K562 (cell line): Measurements from ENCODE around the gene NEURL2. TPM values are rescaled to one million over a fixed set of nuclear protein-coding genes. Genes with fewer than 3 reads are reported as not detected.
A peak's percentile ranks its signal among the peaks of the same experiment; 100 is the strongest.

ENCODE experiments used
- ATAC-seq: fragments of 200-7000 bp; cut with Tn5 transposase; 3 replicates; pipeline ENCODE4 v1.9.1; 2020; ENCODE audit warnings: moderate library complexity
- BruUV-seq: library from RNA; stranded (reverse); fragments of 400-500 nt; replicated peaks from 2 replicates; lab custom pipeline; 2021; lab: Mats Ljungman, UMichigan
- CTCF ChIA-PET: fragments of 300-600 bp; formaldehyde crosslinking; extraction: SDS; loops from one replicate; lab custom pipeline; 2021; ENCODE audit warnings: low intra/inter-chr PET ratio; lab: Yijun Ruan, JAX
- POLR2A ChIA-PET: fragments of 300-600, 350-650 bp; sonication (Branson Sonifier 250); formaldehyde crosslinking; extraction: SDS; loops from one replicate; lab custom pipeline; 2021; ENCODE audit warnings: antibody characterized with exemption, inconsistent platforms; lab: Yijun Ruan, JAX
- DNase-seq, 4 experiments: peaks; one replicate each; pipeline versions ENCODE4 v3.0.0 to v3.0.0-alpha.2; 2011 to 2018; ENCODE audit warnings: low spot score in 3 of 4, mixed read lengths in 3 of 4; ENCODE audit errors: extremely low read depth in 1 of 4
- FAIRE-seq: peaks from 2 replicates; lab custom pipeline; 2011; peaks lifted over from hg19 to GRCh38; lab: Jason Lieb, UNC
- H2AFZ ChIP-seq: 2 replicates; pipeline ENCODE4 v1.6.0; 2011; ENCODE audit warnings: low read depth, low read length, control low read depth, inconsistent platforms
- H3K27ac ChIP-seq: fragments of 200-600 bp; 3 replicates; pipeline ENCODE4 v1.8.0; 2011; ENCODE audit warnings: low read depth, mild to moderate bottlenecking, control low read depth, inconsistent platforms, low read length, moderate library complexity, mixed read lengths; ENCODE audit errors: extremely low read depth
- H3K27me3 ChIP-seq, 2 experiments: fragments of 300-600 bp in 1 of 2; 2 replicates in 1 of 2; 3 replicates in 1 of 2; pipeline versions ENCODE4 v1.6.0 to v1.8.0; 2011; ENCODE audit warnings: inconsistent platforms in 2 of 2, low read length in 2 of 2, mild to moderate bottlenecking in 1 of 2, mixed read lengths in 1 of 2, moderate library complexity in 1 of 2; ENCODE audit not compliant: control insufficient read depth in 2 of 2, insufficient read depth in 2 of 2
- H3K36me3 ChIP-seq: fragments of 300-600 bp; 3 replicates; pipeline ENCODE4 v1.8.0; 2011; ENCODE audit warnings: mild to moderate bottlenecking, low read length, inconsistent platforms; ENCODE audit not compliant: control insufficient read depth, insufficient read depth
- H3K4me1 ChIP-seq, 2 experiments: fragments of 200-600 bp in 1 of 2; replicated peaks in 1 of 2; 2 replicates in 1 of 2; 3 replicates in 1 of 2; pipeline versions ENCODE4 v1.5.1 to v1.8.0; 2011; ENCODE audit warnings: inconsistent platforms in 2 of 2, low read length in 2 of 2, mild to moderate bottlenecking in 1 of 2, mixed read lengths in 1 of 2, moderate library complexity in 1 of 2; ENCODE audit not compliant: control insufficient read depth in 2 of 2, insufficient read depth in 2 of 2
- H3K4me2 ChIP-seq: 2 replicates; pipeline ENCODE4 v1.6.1; 2011; ENCODE audit warnings: low read length, control low read depth, inconsistent platforms, mixed read lengths; ENCODE audit not compliant: insufficient read depth
- H3K4me3 ChIP-seq: fragments of 200-600 bp; sonication (generic), shearing (Covaris generic); 2 replicates; pipeline ENCODE4 v1.5.1; 2016; ENCODE audit warnings: control low read depth, inconsistent platforms
- H3K79me2 ChIP-seq: fragments of 200-600 bp; 3 replicates; pipeline ENCODE4 v1.8.0; 2011; ENCODE audit warnings: low read length, inconsistent platforms; ENCODE audit not compliant: control insufficient read depth, insufficient read depth
- H3K9ac ChIP-seq, 2 experiments: 2 replicates each; pipeline versions ENCODE4 v1.6.0 to v1.6.1; 2011; ENCODE audit warnings: low read depth in 2 of 2, low read length in 2 of 2, control low read depth in 1 of 2, inconsistent platforms in 1 of 2, mild to moderate bottlenecking in 1 of 2, mixed read lengths in 1 of 2; ENCODE audit not compliant: insufficient read depth in 1 of 2
- H3K9me1 ChIP-seq: one replicate; pipeline ENCODE4 v1.6.0; 2011; ENCODE audit warnings: inconsistent platforms, mild to moderate bottlenecking, low read length, moderate library complexity; ENCODE audit not compliant: control insufficient read depth, insufficient read depth
- H3K9me3 ChIP-seq: replicated peaks from 2 replicates; pipeline ENCODE4 v1.5.1; 2011; ENCODE audit warnings: low read depth, low read length, inconsistent platforms; ENCODE audit not compliant: control insufficient read depth, insufficient read depth
- H4K20me1 ChIP-seq: replicated peaks from 2 replicates; pipeline ENCODE4 v1.6.1; 2011; ENCODE audit warnings: low read length, inconsistent platforms, mixed read lengths; ENCODE audit not compliant: control insufficient read depth, insufficient read depth
- ATF4 ChIP-seq: fragments of 450-650 bp; formaldehyde crosslinking; IDR thresholded peaks from 2 replicates; pipeline ENCODE4 v1.4.0; 2022; ENCODE audit warnings: mild to moderate bottlenecking, moderate library complexity
- HDAC1 ChIP-seq, 2 experiments: fragments of 450-650 bp; IDR thresholded peaks; 2 replicates each; pipeline ENCODE4 v1.6.1; 2016 to 2017; ENCODE audit warnings: inconsistent platforms in 1 of 2, mild to moderate bottlenecking in 1 of 2, moderate library complexity in 1 of 2
- NCOR1 ChIP-seq: fragments of 450-650 bp; IDR thresholded peaks from 2 replicates; pipeline ENCODE4 v1.6.1; 2016; ENCODE audit warnings: mild to moderate bottlenecking, moderate library complexity
- NR2C1 ChIP-seq, 2 experiments: fragments of 450-650 bp; IDR thresholded peaks; 2 replicates each; pipeline ENCODE4 v1.6.1; 2017; ENCODE audit warnings: mild to moderate bottlenecking in 2 of 2, antibody characterized with exemption in 1 of 2, inconsistent platforms in 1 of 2, missing compliant biosample characterization in 1 of 2, missing genetic modification characterization in 1 of 2
- PCBP2 ChIP-seq: fragments of 200-400 bp; formaldehyde crosslinking; IDR thresholded peaks from 2 replicates; pipeline ENCODE4 v1.6.1; 2018; ENCODE audit warnings: low read length, low read depth, mild to moderate bottlenecking, moderate library complexity; ENCODE audit not compliant: poor library complexity, severe bottlenecking
- PKNOX1 ChIP-seq: fragments of 450-650 bp; IDR thresholded peaks from 2 replicates; pipeline ENCODE4 v1.6.1; 2016
- RFX1 ChIP-seq: fragments of 450-650 bp; IDR thresholded peaks from 2 replicates; pipeline ENCODE4 v1.6.1; 2016; ENCODE audit warnings: mild to moderate bottlenecking, moderate library complexity
- SIX5 ChIP-seq, 2 experiments: IDR thresholded peaks; 2 replicates each; pipeline ENCODE4 v1.6.1; 2011; ENCODE audit warnings: low read length in 2 of 2, borderline replicate concordance in 1 of 2, low read depth in 1 of 2, mild to moderate bottlenecking in 1 of 2, moderate library complexity in 1 of 2; ENCODE audit not compliant: insufficient read depth in 1 of 2
- TEAD4 ChIP-seq, 2 experiments: sonication (generic) in 1 of 2; formaldehyde crosslinking in 1 of 2; IDR thresholded peaks; 2 replicates each; pipeline versions ENCODE4 v1.6.1 to v1.8.0; 2012 to 2022; ENCODE audit warnings: borderline replicate concordance in 1 of 2, inconsistent platforms in 1 of 2, low read length in 1 of 2, mild to moderate bottlenecking in 1 of 2, missing genetic modification reagents in 1 of 2
- ZFP1 ChIP-seq: fragments of 450-650 bp; formaldehyde crosslinking; IDR thresholded peaks from 2 replicates; pipeline ENCODE4 v1.4.0; 2020; ENCODE audit warnings: mild to moderate bottlenecking, mixed read lengths
- WGBS: fragments of 100-300 bp; shearing (Covaris generic); methylation state at CpG from one replicate; pipeline ENCODE4 v1.1.6; 2016; ENCODE audit warnings: low coverage, mixed read lengths; ENCODE audit not compliant: insufficient coverage; ENCODE audit errors: missing lambda C conversion rate; 5-methylcytosine and 5-hydroxymethylcytosine counted together
- in situ Hi-C: fragments of 300-500 bp; cut with MboI; formaldehyde crosslinking; loops from 4 replicates; pipeline ENCODE4 v1.15.0; 2018; ENCODE audit warnings: inconsistent platforms, mixed read lengths
- intact Hi-C: fragments of 100-400 bp; cut with micrococcal nuclease; formaldehyde crosslinking; loops from 2 replicates; pipeline ENCODE4 v1.14.2; 2022
- polyA plus RNA-seq, 8 experiments: library from polyadenylated mRNA; depleted of rRNA in 4 of 8; stranded (reverse) in 5 of 8; unstranded in 3 of 8; fragments of >200 nt; fragmentation: Nextera tagmentation in 2 of 8; fragmentation: Illumina TruSeq in 1 of 8; extraction: Ambion mirVana in 2 of 8; extraction: Trizol in 1 of 8; gene quantifications; 2 replicates each; pipeline versions ENCODE4 v1.2.1 to v1.2.3, GENCODE V29; 2011 to 2014; ENCODE audit warnings: inconsistent platforms in 1 of 8, missing spikeins in 1 of 8
- total RNA-seq, 7 experiments: library from RNA; depleted of rRNA in 6 of 7; stranded (reverse); fragments of >200 nt in 6 of 7; fragmentation: Illumina TruSeq in 2 of 7; extraction: Trizol in 2 of 7; gene quantifications; 2 replicates each; pipeline versions ENCODE4 v1.2.1 to v1.2.3, GENCODE V29; 2011 to 2021; ENCODE audit warnings: low replicate concordance in 1 of 7

Gene NEURL2
- total and polyA plus RNA-seq, 9 of the 15 experiments (the other 6 are each of a cell fraction or from before 2014, with no cell fraction given) = 0.22 to 1.9 (median 0.50) TPM; not detected in 1

DNA sequence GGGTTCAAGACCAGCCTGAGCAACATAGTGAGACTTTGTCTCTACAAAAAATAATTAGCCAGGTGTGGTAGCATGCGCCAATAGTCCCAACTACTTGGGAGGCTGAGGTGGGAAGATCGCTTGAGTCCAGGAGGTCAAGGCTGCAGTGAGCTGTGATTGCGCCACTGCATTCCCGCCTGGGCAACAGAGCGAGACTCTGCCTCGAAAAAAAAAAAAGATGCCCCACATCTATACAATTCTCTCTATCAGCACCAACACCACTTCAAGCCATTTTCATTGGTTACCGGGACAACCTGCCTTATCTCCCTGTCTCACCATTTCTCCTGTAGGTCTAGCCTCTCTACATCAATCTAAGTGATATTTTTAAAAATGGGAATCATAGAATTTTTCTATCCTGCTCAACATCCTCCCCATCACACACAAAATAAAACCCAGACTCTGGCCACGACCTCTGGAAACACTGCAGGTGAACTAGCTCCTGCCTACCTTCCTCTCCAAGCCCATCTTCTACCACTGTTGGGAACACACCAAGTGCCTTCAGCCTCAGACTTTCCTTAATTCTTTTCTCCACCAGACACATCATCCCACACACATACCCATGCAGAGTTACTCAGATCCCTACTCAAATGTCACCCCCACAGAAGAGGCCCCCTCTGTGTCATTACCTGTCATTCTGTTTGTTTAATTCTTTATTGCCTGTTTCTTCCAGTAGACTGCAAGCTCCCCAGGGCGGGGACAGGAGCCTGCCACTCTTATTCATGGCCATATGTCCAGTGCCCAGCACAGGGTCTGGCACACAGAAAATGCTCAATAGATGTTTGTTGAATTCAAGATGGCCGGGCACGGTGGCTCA, 30.6 kb upstream of the NEURL2 start:
- ATAC-seq = no peak
- POLR2A ChIA-PET = interaction anchor here (0.6 to 8.0 kb wide), 6 partner anchors 11 to 53 kb away, joined by 3 to 91 read pairs (median 4); partner anchors contain the start of gene PCIF1

More for the DNA sequence above, 30.6 kb upstream of the NEURL2 start:
- intact Hi-C loops (no loop called here), in situ Hi-C loops (no loop called here)
- H3K4me3 ChIP-seq = no peak overlapping the region
- H3K4me2 ChIP-seq = no peak overlapping the region
- 34% methylated on average over 11 of the region's 11 CpGs for WGBS
- TF ChIP-seq SIX5 (IDR thresholded peaks at IDR 0.05; ENCODE audit: borderline replicate concordance in 1 of 2, insufficient read depth in 1 of 2, low read depth in 1 of 2, low read length in 2 of 2) = no peak
- peak; percentile 36; the same call in 1 of the 2 replicates for TF ChIP-seq RFX1
- no peak for TF ChIP-seq ZFP1 (CRISPR knock-in tag)
- TF ChIP-seq NCOR1 = no peak
- no peak for TF ChIP-seq NR2C1 (IDR thresholded peaks at IDR 0.05)
- no peak for TF ChIP-seq NR2C1 (tag; IDR thresholded peaks at IDR 0.05)
- TF ChIP-seq PKNOX1 = 0 out of 2 replicates have a peak, but pooled peaks have one; percentile 7
- TF ChIP-seq PCBP2 = no peak
- TF ChIP-seq HDAC1 (IDR thresholded peaks at IDR 0.05) = no peak
- TF ChIP-seq ATF4 (CRISPR knock-in tag) = no peak
- TF ChIP-seq TEAD4 (IDR thresholded peaks at IDR 0.05; ENCODE audit: low read length) = no peak
- TF ChIP-seq TEAD4 (CRISPR knock-in tag; IDR thresholded peaks at IDR 0.05; ENCODE audit: borderline replicate concordance) = no peak
- CTCF ChIA-PET = no interaction called here
- DNase-seq (no peak), FAIRE-seq (no peak)
- no peaks in the 10 kb centered on the region for H3K27me3 ChIP-seq
- no peak overlapping the region for H2AFZ ChIP-seq
- H4K20me1 ChIP-seq = 0 out of 2 replicates have a peak, but pooled peaks cover 3% of the 10 kb centered on the region
- H3K79me2 ChIP-seq = no peaks in the 10 kb centered on the region
- no peak overlapping the region for H3K9ac ChIP-seq
- H3K27ac ChIP-seq = no peak overlapping the region
- no peaks in the 10 kb centered on the region for H3K9me3 ChIP-seq
- no peaks in the 10 kb centered on the region for H3K36me3 ChIP-seq
- no peaks in the 10 kb centered on the region for H3K9me1 ChIP-seq
- no TSS peak for BruUV-seq
- H3K4me1 ChIP-seq = peaks cover 10% of the 10 kb centered on the region in 2 experiments; a peak in 4 of 5 replicates
